ENCODE data around the gene INTS14. TPM values are rescaled to one million over a fixed set of nuclear protein-coding genes. Genes with fewer than 3 reads are reported as not detected.
"Not testable (repeated sequence)": the region's sequence is repeated elsewhere in the genome, so short reads cannot be mapped to it uniquely, and the experiment has no call there.

Gene INTS14
- total and polyA plus RNA-seq, 10 donors, result 17.2 to 71.3 (median 38.9) TPM

DNA sequence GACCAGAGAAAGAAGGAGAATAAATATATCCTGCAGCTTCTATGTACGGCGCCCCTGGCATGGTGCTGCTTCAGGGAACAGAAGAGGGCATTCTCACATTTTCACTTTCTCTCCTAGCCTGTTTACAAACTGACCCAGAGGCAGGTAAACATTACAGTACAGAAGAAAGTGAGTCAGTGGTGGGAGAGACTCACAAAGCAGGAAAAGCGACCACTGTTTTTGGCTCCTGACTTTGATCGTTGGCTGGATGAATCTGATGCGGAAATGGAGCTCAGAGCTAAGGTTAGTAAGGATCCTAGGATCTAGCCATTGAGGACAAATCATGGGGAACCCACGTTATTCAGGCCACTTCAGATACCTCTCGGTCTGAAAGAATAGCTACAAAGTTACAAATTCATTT is 54.3 kb downstream of the INTS14 start:
- intact Hi-C loops (cut with DNase I; ENCODE audit: low total_unique reads), result no loop called here
- TF ChIP-seq POLR2A (IDR thresholded peaks at IDR 0.05) (no peak), POLR2AphosphoS5 (IDR thresholded peaks at IDR 0.05) (no peak)
- TF ChIP-seq, protein P1, sequence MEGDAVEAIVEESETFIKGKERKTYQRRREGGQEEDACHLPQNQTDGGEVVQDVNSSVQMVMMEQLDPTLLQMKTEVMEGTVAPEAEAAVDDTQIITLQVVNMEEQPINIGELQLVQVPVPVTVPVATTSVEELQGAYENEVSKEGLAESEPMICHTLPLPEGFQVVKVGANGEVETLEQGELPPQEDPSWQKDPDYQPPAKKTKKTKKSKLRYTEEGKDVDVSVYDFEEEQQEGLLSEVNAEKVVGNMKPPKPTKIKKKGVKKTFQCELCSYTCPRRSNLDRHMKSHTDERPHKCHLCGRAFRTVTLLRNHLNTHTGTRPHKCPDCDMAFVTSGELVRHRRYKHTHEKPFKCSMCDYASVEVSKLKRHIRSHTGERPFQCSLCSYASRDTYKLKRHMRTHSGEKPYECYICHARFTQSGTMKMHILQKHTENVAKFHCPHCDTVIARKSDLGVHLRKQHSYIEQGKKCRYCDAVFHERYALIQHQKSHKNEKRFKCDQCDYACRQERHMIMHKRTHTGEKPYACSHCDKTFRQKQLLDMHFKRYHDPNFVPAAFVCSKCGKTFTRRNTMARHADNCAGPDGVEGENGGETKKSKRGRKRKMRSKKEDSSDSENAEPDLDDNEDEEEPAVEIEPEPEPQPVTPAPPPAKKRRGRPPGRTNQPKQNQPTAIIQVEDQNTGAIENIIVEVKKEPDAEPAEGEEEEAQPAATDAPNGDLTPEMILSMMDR (IDR thresholded peaks at IDR 0.05 in 8 of 11, conservative IDR thresholded peaks at IDR 0.05 in 3 of 11), result no peak
- Histone ChIP-seq H3K4me3 (no peak overlapping the region), H3K27ac (no peak overlapping the region), H3K27me3 (replicated peaks in 1 of 7) (no peaks in the 10 kb centered on the region), H3K4me1 (no peaks in the 10 kb centered on the region), H3K9me3 (no peaks in the 10 kb centered on the region), H3K36me3 (peaks cover 0 to 83% (median 22%) of the 10 kb centered on the region in 6 donors)
- WGBS, 5 donors, result 95 to 97% (median 97%) methylated on average over 7 of the region's 7 CpGs
- DNase-seq, result no peak

DNA sequence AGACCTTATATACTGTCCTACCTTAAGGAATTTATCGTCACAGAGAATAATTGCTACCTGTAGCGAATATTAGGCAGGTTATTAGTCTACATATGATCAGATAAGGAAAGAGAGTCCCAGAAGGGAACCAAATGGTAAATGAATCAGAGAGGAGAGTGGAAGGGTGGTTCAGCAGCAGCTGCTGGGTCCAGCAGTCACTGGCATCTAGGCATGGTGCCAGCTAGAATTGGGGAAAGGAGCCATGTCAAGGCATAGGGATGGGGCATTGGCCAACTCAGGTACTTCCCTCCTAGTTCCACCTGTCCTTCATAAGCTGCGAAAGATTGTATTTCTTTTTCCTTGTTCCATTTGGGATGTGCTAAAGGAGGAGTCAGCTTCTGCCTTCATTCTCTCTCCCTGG is 57.2 kb downstream of the INTS14 start:
- H3K9me3 ChIP-seq, result no peaks in the 10 kb centered on the region
- TF ChIP-seq, protein P1 (IDR thresholded peaks at IDR 0.05 in 8 of 11, conservative IDR thresholded peaks at IDR 0.05 in 3 of 11), result no peak
- TF ChIP-seq POLR2A (IDR thresholded peaks at IDR 0.05) (no peak), POLR2AphosphoS5 (IDR thresholded peaks at IDR 0.05) (no peak)
- intact Hi-C loops (cut with DNase I; ENCODE audit: low total_unique reads), result no loop called here
- H3K27me3 ChIP-seq (replicated peaks in 1 of 7), result no peaks in the 10 kb centered on the region
- H3K36me3 ChIP-seq, result peaks cover 0 to 58% (median 17%) of the 10 kb centered on the region in 6 donors
- no peak overlapping the region for H3K27ac ChIP-seq
- H3K4me1 ChIP-seq, result peaks cover 0 to 4% (median 0%) of the 10 kb centered on the region in 6 donors
- WGBS, 5 donors, result 94 to 99% (median 97%) methylated on average over 3 of the region's 3 CpGs
- H3K4me3 ChIP-seq, result no peak overlapping the region
- DNase-seq, result no peak

DNA sequence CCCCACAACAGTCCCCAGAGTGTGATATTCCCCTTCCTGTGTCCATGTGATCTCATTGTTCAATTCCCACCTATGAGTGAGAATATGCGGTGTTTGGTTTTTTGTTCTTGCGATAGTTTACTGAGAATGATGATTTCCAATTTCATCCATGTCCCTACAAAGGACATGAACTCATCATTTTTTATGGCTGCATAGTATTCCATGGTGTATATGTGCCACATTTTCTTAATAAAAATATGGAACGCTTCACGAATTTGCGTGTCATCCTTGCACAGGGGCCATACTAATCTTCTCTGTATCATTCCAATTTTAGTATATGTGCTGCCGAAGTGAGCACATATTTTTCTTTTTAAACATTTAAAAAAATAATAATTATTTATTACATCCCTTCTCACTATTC is 58.1 kb downstream of the INTS14 start:
- DNase-seq; H3K4me3 ChIP-seq; H3K27me3 ChIP-seq (replicated peaks in 1 of 7); H3K4me1 ChIP-seq; H3K9me3 ChIP-seq; H3K27ac ChIP-seq; intact Hi-C loops (cut with DNase I; ENCODE audit: low total_unique reads): not testable (repeated sequence)
- H3K36me3 ChIP-seq, result peaks cover 0 to 50% (median 17%) of the 10 kb centered on the region in 6 donors
- 97 to 99% (median 98%) methylated on average over 4 to 5 of the region's 6 CpGs for WGBS, 5 donors

DNA sequence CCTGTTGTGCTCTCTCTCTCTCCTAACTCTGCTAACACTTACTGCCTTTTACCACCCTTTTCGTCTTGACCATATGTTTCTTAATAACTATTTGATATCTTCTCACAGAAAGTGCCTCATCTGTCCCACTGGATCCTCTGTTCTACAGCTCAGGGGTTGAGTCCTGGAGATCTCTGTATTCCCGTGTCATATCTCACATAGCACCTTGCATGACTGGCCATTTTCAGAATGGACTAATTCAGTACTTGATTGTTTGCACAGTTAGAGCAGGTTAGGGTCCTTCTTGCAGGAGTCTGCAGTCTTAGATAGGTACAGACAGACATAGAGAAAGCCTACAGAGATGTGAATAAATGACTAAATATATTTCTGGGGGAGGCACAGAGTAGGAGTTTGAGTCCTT is 59.7 kb downstream of the INTS14 start:
- WGBS, 5 donors, result 79 to 84% (median 81%) methylated on average over 2 of the region's 2 CpGs
- H3K27ac ChIP-seq, result no peak overlapping the region
- no peak overlapping the region for H3K4me3 ChIP-seq
- peaks cover 0 to 4% (median 0%) of the 10 kb centered on the region in 6 donors for H3K4me1 ChIP-seq
- no peak for TF ChIP-seq POLR2A (IDR thresholded peaks at IDR 0.05)
- TF ChIP-seq POLR2AphosphoS5 (IDR thresholded peaks at IDR 0.05), result no peak
- TF ChIP-seq, protein P1 (IDR thresholded peaks at IDR 0.05 in 8 of 11, conservative IDR thresholded peaks at IDR 0.05 in 3 of 11), result no peak
- no peaks in the 10 kb centered on the region for H3K9me3 ChIP-seq
- intact Hi-C loops (cut with DNase I; ENCODE audit: low total_unique reads), result no loop called here
- H3K36me3 ChIP-seq, result peaks cover 0 to 33% (median 9%) of the 10 kb centered on the region in 6 donors
- DNase-seq, result no peak
- no peaks in the 10 kb centered on the region for H3K27me3 ChIP-seq (replicated peaks in 1 of 7)

DNA sequence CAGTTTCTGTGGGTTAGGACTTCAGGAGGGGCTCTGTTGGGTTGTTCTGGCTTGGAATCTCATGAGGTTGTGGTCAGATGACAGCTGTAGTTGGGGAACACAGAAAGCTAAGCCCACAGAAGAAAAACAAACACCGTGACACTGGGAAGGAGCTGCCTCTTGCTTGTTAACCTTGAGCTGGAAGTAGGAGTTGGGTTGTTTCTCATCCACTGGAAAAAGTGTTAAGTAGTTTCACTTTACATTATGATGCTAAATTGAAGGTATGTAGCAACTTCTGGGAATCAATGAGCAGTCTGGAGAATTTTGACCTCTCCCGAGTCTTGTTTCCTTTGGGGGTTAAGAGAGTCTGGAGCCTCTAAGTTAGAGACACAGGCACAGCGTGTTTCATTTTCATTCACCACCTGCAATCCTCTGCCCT is 60.2 kb downstream of the INTS14 start:
- 55 to 75% (median 69%) methylated on average over 3 of the region's 3 CpGs for WGBS, 5 donors
- intact Hi-C loops (cut with DNase I; ENCODE audit: low total_unique reads), result no loop called here
- Histone ChIP-seq H3K9me3 (no peaks in the 10 kb centered on the region), H3K36me3 (peaks cover 0 to 28% (median 5%) of the 10 kb centered on the region in 6 donors), H3K4me3 (no peak overlapping the region), H3K27ac (no peak overlapping the region), H3K4me1 (peaks cover 0 to 4% (median 0%) of the 10 kb centered on the region in 6 donors), H3K27me3 (replicated peaks in 1 of 7) (no peaks in the 10 kb centered on the region)
- DNase-seq, result no peak
- TF ChIP-seq POLR2AphosphoS5 (IDR thresholded peaks at IDR 0.05), result no peak
- TF ChIP-seq POLR2A (IDR thresholded peaks at IDR 0.05), result no peak
- TF ChIP-seq, protein P1 (IDR thresholded peaks at IDR 0.05 in 8 of 11, conservative IDR thresholded peaks at IDR 0.05 in 3 of 11), result no peak

DNA sequence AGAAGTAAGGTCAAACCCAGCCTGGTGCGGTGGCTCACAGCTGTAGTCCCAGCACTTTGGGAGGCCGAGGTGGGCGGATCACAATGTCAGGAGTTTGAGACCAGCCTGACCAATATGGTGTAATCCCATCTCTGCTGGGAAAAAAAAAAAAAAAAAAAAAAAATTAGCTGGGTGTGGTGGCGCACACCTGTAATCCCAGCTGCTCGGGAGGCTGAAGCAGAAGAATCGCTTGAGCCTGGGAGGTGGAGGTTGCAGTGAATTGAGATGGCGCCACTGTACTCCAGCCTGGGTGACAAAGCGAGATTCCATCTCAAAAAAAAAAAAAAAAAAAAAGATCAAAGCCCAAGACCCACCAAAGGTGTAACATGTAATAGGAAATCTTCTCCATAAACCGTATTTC is 61.6 kb downstream of the INTS14 start:
- 97 to 98% (median 97%) methylated on average over 8 to 9 of the region's 9 CpGs for WGBS, 5 donors
- DNase-seq; H3K4me1 ChIP-seq; intact Hi-C loops (cut with DNase I; ENCODE audit: low total_unique reads); H3K4me3 ChIP-seq; H3K27ac ChIP-seq; H3K9me3 ChIP-seq; H3K27me3 ChIP-seq (replicated peaks in 1 of 7): not testable (repeated sequence)
- peaks cover 0 to 14% (median 0%) of the 10 kb centered on the region in 6 donors for H3K36me3 ChIP-seq

Measured in spleen (tissue), 11 donors.